Nephron progenitor cell (in vitro differentiated cells): Measurements from ENCODE around the gene TMEM165.

Experiments
- DNase-seq: peaks from one replicate; pipeline ENCODE4 v3.0.0; 2021
- H3K27ac Mint-ChIP-seq: 2 replicates; pipeline ENCODE4 v1.8.0; 2021; ENCODE audit warnings: mild to moderate bottlenecking, moderate library complexity, mixed read lengths
- H3K27me3 Mint-ChIP-seq: 2 replicates; pipeline ENCODE4 v1.8.0; 2021; ENCODE audit warnings: mild to moderate bottlenecking, low read depth, mixed read lengths; ENCODE audit not compliant: poor library complexity
- H3K36me3 Mint-ChIP-seq: 2 replicates; pipeline ENCODE4 v1.8.0; 2021; ENCODE audit warnings: low read depth, mixed read lengths
- H3K4me1 Mint-ChIP-seq: 2 replicates; pipeline ENCODE4 v1.8.0; 2021; ENCODE audit warnings: mixed read lengths
- H3K4me3 Mint-ChIP-seq: 2 replicates; pipeline ENCODE4 v1.8.0; 2021; ENCODE audit warnings: mild to moderate bottlenecking, moderate library complexity, mixed read lengths
- H3K9me3 Mint-ChIP-seq: 2 replicates; pipeline ENCODE4 v1.8.0; 2021; ENCODE audit warnings: mild to moderate bottlenecking, moderate library complexity, mixed read lengths
- CTCF ChIP-seq: fragments of 200-600 bp; sonication (generic); IDR thresholded peaks from 2 replicates; pipeline ENCODE4 v1.5.0; 2021; ENCODE audit warnings: antibody characterized with exemption

The TMEM165 gene

GRCh38 chr4:55386073-55386472, 9.7 kb upstream of the TMEM165 start:
- no peak overlapping the region for H3K4me3 Mint-ChIP-seq
- H3K9me3 Mint-ChIP-seq = no peaks in the 10 kb centered on the region
- H3K4me1 Mint-ChIP-seq = no peaks in the 10 kb centered on the region
- H3K36me3 Mint-ChIP-seq = no peaks in the 10 kb centered on the region
- peaks cover 19% of the 10 kb centered on the region for H3K27me3 Mint-ChIP-seq
- DNase-seq = no peak
- TF ChIP-seq CTCF = no peak
- no peak overlapping the region for H3K27ac Mint-ChIP-seq

DNA sequence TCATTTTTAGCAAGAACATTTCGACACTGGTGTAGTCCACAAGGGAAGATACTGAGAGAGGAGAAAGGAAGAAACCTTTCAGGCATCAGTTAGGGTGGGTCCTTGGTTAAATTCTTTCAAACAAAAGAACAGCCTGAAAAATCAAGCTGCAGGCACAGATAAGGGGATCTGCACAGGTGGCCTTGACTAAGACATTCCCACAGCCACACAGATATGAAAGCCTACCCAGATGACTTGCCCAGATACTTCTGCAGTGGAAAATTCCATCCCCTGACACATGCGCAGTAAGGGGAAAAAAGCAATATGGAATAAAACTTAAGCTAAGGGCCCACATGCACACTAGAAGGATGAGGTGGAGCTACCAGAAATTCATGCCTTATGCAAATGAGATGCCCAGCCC, 8.9 kb upstream of the TMEM165 start:
- DNase-seq = no peak
- Mint-ChIP-seq H3K27me3 (peaks cover 19% of the 10 kb centered on the region), H3K27ac (no peak overlapping the region), H3K9me3 (no peaks in the 10 kb centered on the region), H3K36me3 (no peaks in the 10 kb centered on the region), H3K4me3 (no peak overlapping the region), H3K4me1 (peaks cover 5% of the 10 kb centered on the region)
- no peak for TF ChIP-seq CTCF

GRCh38 chr4:55393461-55394320, 2.1 kb upstream of the TMEM165 start:
- no peak for DNase-seq
- no peak overlapping the region for H3K4me3 Mint-ChIP-seq
- no peak for TF ChIP-seq CTCF
- peaks cover 35% of the 10 kb centered on the region for H3K4me1 Mint-ChIP-seq
- no peak overlapping the region for H3K27ac Mint-ChIP-seq
- H3K27me3 Mint-ChIP-seq = peaks cover 20% of the 10 kb centered on the region
- no peaks in the 10 kb centered on the region for H3K36me3 Mint-ChIP-seq
- H3K9me3 Mint-ChIP-seq = no peaks in the 10 kb centered on the region

DNA sequence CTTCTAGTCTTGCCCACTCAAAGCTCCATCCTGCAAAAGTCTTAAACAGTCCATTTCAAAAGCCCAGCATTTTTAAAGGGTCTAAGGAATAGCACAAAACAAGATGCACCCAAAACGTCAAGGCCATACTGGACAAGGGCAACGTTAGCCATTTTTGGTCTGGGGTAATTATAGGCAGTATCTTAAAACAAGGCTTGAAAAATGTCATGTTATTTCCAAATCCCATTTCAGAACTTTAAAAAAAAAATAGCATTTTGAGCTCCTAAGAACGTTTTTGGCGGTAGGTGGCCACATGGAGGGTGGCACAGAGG, 584 bp upstream of the TMEM165 start:
- Mint-ChIP-seq H3K27ac (peak overlapping the region; percentile 96), H3K9me3 (no peaks in the 10 kb centered on the region), H3K27me3 (peaks cover 9% of the 10 kb centered on the region), H3K4me3 (peak overlapping the region; percentile 96), H3K36me3 (peaks cover 6% of the 10 kb centered on the region), H3K4me1 (peaks cover 44% of the 10 kb centered on the region)
- no peak for TF ChIP-seq CTCF
- no peak for DNase-seq

- H3K27ac Mint-ChIP-seq = peak overlapping the region; percentile 88
- no peak for TF ChIP-seq CTCF
- H3K4me1 Mint-ChIP-seq = peaks cover 39% of the 10 kb centered on the region
- H3K9me3 Mint-ChIP-seq = no peaks in the 10 kb centered on the region
- H3K36me3 Mint-ChIP-seq = peaks cover 18% of the 10 kb centered on the region
- peak overlapping the region; percentile 96 for H3K4me3 Mint-ChIP-seq
- peaks cover 8% of the 10 kb centered on the region for H3K27me3 Mint-ChIP-seq
- DNase-seq = peak; percentile 71
These were observed 760 bp downstream of the TMEM165 start for GRCh38 chr4:55396308-55397125.
